Mesenchymal stem cell (in vitro differentiated cells and primary cell): Measurements from ENCODE around the gene HPCAL1.
"Not testable (repeated sequence)": the region's sequence is repeated elsewhere in the genome, so short reads cannot be mapped to it uniquely, and the experiment has no call there.

Experiments used
- DNase-seq: peaks from one replicate; pipeline ENCODE4 v3.0.0-alpha.2; 2013
- H2AFZ ChIP-seq: one replicate; pipeline ENCODE4 v1.6.1; 2013; ENCODE audit warnings: low read depth, mild to moderate bottlenecking, control low read depth, inconsistent platforms, low read length, moderate library complexity
- H2AK5ac ChIP-seq: 2 replicates; pipeline ENCODE4 v1.6.1; 2013; ENCODE audit warnings: low read length, moderate library complexity, mild to moderate bottlenecking, inconsistent platforms; ENCODE audit not compliant: severe bottlenecking
- H2BK120ac ChIP-seq: one replicate; pipeline ENCODE4 v1.6.1; 2013; ENCODE audit warnings: low read depth, mild to moderate bottlenecking, inconsistent platforms, low read length, moderate library complexity
- H2BK12ac ChIP-seq, 2 experiments: one replicate each; pipeline ENCODE4 v1.6.1; 2013; ENCODE audit warnings: inconsistent platforms in 2 of 2, low read length in 2 of 2, mild to moderate bottlenecking in 2 of 2, moderate library complexity in 2 of 2, control low read depth in 1 of 2
- H2BK15ac ChIP-seq: one replicate; pipeline ENCODE4 v1.6.1; 2013; ENCODE audit warnings: mild to moderate bottlenecking, low read depth, inconsistent platforms; ENCODE audit not compliant: poor library complexity, severe bottlenecking
- H2BK5ac ChIP-seq: 2 replicates; pipeline ENCODE4 v1.6.1; 2013; ENCODE audit warnings: low read depth, mild to moderate bottlenecking, low read length, control low read depth, inconsistent platforms; ENCODE audit not compliant: poor library complexity, severe bottlenecking
- H3K14ac ChIP-seq, 2 experiments: one replicate each; pipeline ENCODE4 v1.6.1; 2013; ENCODE audit warnings: inconsistent platforms in 2 of 2, low read length in 2 of 2, control low read depth in 1 of 2, mild to moderate bottlenecking in 1 of 2, moderate library complexity in 1 of 2
- H3K18ac ChIP-seq, 2 experiments: one replicate each; pipeline ENCODE4 v1.6.1; 2013; ENCODE audit warnings: inconsistent platforms in 2 of 2, low read length in 2 of 2, control low read depth in 1 of 2, low read depth in 1 of 2, mild to moderate bottlenecking in 1 of 2
- H3K23ac ChIP-seq, 2 experiments: one replicate each; pipeline ENCODE4 v1.6.1; 2013; ENCODE audit warnings: inconsistent platforms in 2 of 2, low read length in 2 of 2, mild to moderate bottlenecking in 2 of 2, moderate library complexity in 2 of 2, control low read depth in 1 of 2
- H3K27ac ChIP-seq: 2 replicates; pipeline ENCODE4 v1.5.1; 2013; ENCODE audit warnings: mild to moderate bottlenecking, moderate library complexity, low read length, control low read depth, inconsistent platforms; ENCODE audit not compliant: poor library complexity, severe bottlenecking
- H3K27me3 ChIP-seq, 2 experiments: 2 replicates each; pipeline versions ENCODE4 v1.6.1 to v1.7.0; 2013; ENCODE audit warnings: low read length in 2 of 2, mild to moderate bottlenecking in 2 of 2, moderate library complexity in 2 of 2, control low read depth in 1 of 2, inconsistent platforms in 1 of 2; ENCODE audit not compliant: control insufficient read depth in 1 of 2, insufficient read depth in 1 of 2
- H3K36me3 ChIP-seq, 2 experiments: 2 replicates each; pipeline versions ENCODE4 v1.6.1 to v1.7.0; 2013; ENCODE audit warnings: low read length in 2 of 2, control low read depth in 1 of 2, inconsistent platforms in 1 of 2, low read depth in 1 of 2, mild to moderate bottlenecking in 1 of 2; ENCODE audit not compliant: insufficient read depth in 2 of 2, control insufficient read depth in 1 of 2
- H3K4ac ChIP-seq, 2 experiments: one replicate each; pipeline ENCODE4 v1.6.1; 2013; ENCODE audit warnings: inconsistent platforms in 2 of 2, low read length in 2 of 2, mild to moderate bottlenecking in 2 of 2, moderate library complexity in 2 of 2, control low read depth in 1 of 2, low read depth in 1 of 2
- H3K4me1 ChIP-seq: 2 replicates; pipeline ENCODE4 v1.6.1; 2013; ENCODE audit warnings: low read depth, low read length, control low read depth; ENCODE audit not compliant: control insufficient read depth, insufficient read depth
- H3K4me2 ChIP-seq: 2 replicates; pipeline ENCODE4 v1.6.1; 2013; ENCODE audit warnings: low read length, mild to moderate bottlenecking, inconsistent platforms; ENCODE audit not compliant: poor library complexity, severe bottlenecking
- H3K4me3 ChIP-seq, 2 experiments: 2 replicates each; pipeline versions ENCODE4 v1.5.1 to v1.7.0; 2013; ENCODE audit warnings: low read length in 2 of 2, mild to moderate bottlenecking in 2 of 2, control low read depth in 1 of 2, low read depth in 1 of 2; ENCODE audit not compliant: insufficient read depth in 1 of 2
- H3K79me1 ChIP-seq: replicated peaks from 2 replicates; pipeline ENCODE4 v1.6.1; 2013; ENCODE audit warnings: mild to moderate bottlenecking, control low read depth, low read length, inconsistent platforms; ENCODE audit not compliant: poor library complexity, severe bottlenecking
- H3K9ac ChIP-seq: 2 replicates; pipeline ENCODE4 v1.7.0; 2013; ENCODE audit warnings: mild to moderate bottlenecking, low read length, moderate library complexity
- H3K9me3 ChIP-seq: 2 replicates; pipeline ENCODE4 v1.7.0; 2013; ENCODE audit warnings: mild to moderate bottlenecking, low read length; ENCODE audit not compliant: control insufficient read depth
- H4K8ac ChIP-seq: one replicate; pipeline ENCODE4 v1.6.1; 2013; ENCODE audit warnings: inconsistent platforms, mild to moderate bottlenecking, low read length, moderate library complexity
- H4K91ac ChIP-seq: one replicate; pipeline ENCODE4 v1.6.1; 2013; ENCODE audit warnings: mild to moderate bottlenecking, low read length, inconsistent platforms
- WGBS: methylation state at CpG from one replicate; pipeline ENCODE4 v1.1.7; 2013; ENCODE audit warnings: mixed read lengths; 5-methylcytosine and 5-hydroxymethylcytosine counted together

The HPCAL1 gene

DNA sequence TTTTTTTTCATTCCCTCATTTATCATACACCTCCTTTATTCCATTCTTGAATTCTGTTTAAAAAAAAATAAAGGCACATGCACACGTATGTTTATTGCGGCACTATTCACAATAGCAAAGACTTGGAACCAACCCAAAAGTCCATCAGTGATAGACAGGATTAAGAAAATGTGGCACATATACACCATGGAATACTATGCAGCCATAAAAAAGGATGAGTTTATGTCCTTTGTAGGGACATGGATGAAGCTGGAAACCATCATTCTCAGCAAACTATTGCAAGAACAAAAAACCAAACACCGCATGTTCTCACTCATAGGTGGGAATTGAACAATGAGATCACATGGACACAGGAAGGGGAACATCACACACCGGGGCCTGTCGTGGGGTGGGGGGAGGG lies 39.2 kb upstream of the HPCAL1 start:
- H2AFZ ChIP-seq, H3K23ac ChIP-seq, DNase-seq, H3K79me1 ChIP-seq, H4K8ac ChIP-seq, H2BK5ac ChIP-seq, H2BK15ac ChIP-seq, H3K4ac ChIP-seq, H3K4me2 ChIP-seq, H3K27ac ChIP-seq, H4K91ac ChIP-seq, H2BK12ac ChIP-seq, H3K9me3 ChIP-seq, H3K36me3 ChIP-seq, H3K9ac ChIP-seq, H3K4me3 ChIP-seq, H3K4me1 ChIP-seq, H3K18ac ChIP-seq, H2AK5ac ChIP-seq, H2BK120ac ChIP-seq, H3K14ac ChIP-seq: not testable (repeated sequence)
- peaks cover 0 to 51% of the 10 kb centered on the region in 2 experiments for H3K27me3 ChIP-seq
- WGBS = 100% methylated on average over 2 of the region's 5 CpGs

GRCh38 chr2:10264506-10265328 lies 38.0 kb upstream of the HPCAL1 start:
- Histone ChIP-seq H3K4me2 (no peak overlapping the region), H3K79me1 (no peaks in the 10 kb centered on the region), H3K4me3 (no peak overlapping the region), H2AK5ac (no peak overlapping the region), H3K4ac (no peak overlapping the region), H3K9ac (no peak overlapping the region), H3K27ac (no peak overlapping the region), H3K14ac (no peak overlapping the region), H2AFZ (no peak overlapping the region), H2BK15ac (no peak overlapping the region), H3K27me3 (peaks cover 0 to 56% of the 10 kb centered on the region in 2 experiments), H3K23ac (no peak overlapping the region), H2BK120ac (no peak overlapping the region), H3K36me3 (no peaks in the 10 kb centered on the region), H4K91ac (no peak overlapping the region), H3K18ac (no peak overlapping the region), H2BK12ac (no peak overlapping the region), H4K8ac (no peak overlapping the region), H3K9me3 (no peaks in the 10 kb centered on the region), H2BK5ac (no peak overlapping the region), H3K4me1 (peaks cover 2% of the 10 kb centered on the region)
- 89% methylated on average over 24 of the region's 26 CpGs for WGBS
- no peak for DNase-seq

GRCh38 chr2:10265329-10266132 lies 37.2 kb upstream of the HPCAL1 start:
- no peak overlapping the region for H3K23ac ChIP-seq
- H3K4me3 ChIP-seq = no peak overlapping the region
- H3K4me1 ChIP-seq = peaks cover 6% of the 10 kb centered on the region
- peaks cover 0 to 64% of the 10 kb centered on the region in 2 experiments for H3K27me3 ChIP-seq
- H2BK120ac ChIP-seq = no peak overlapping the region
- no peak overlapping the region for H3K27ac ChIP-seq
- H2AK5ac ChIP-seq = no peak overlapping the region
- no peak overlapping the region for H3K4ac ChIP-seq
- H3K18ac ChIP-seq = no peak overlapping the region
- H3K9ac ChIP-seq = no peak overlapping the region
- H4K91ac ChIP-seq = no peak overlapping the region
- H2BK12ac ChIP-seq = no peak overlapping the region
- no peak overlapping the region for H3K14ac ChIP-seq
- no peak overlapping the region for H2AFZ ChIP-seq
- no peak overlapping the region for H2BK15ac ChIP-seq
- H3K36me3 ChIP-seq = no peaks in the 10 kb centered on the region
- DNase-seq = no peak
- 85% methylated on average over 18 of the region's 18 CpGs for WGBS
- no peak overlapping the region for H3K4me2 ChIP-seq
- H4K8ac ChIP-seq = no peak overlapping the region
- H2BK5ac ChIP-seq = no peak overlapping the region
- no peaks in the 10 kb centered on the region for H3K79me1 ChIP-seq
- no peaks in the 10 kb centered on the region for H3K9me3 ChIP-seq

GRCh38 chr2:10266133-10266620 lies 36.5 kb upstream of the HPCAL1 start:
- H3K18ac ChIP-seq = no peak overlapping the region
- H2BK5ac ChIP-seq = no peak overlapping the region
- WGBS = 67% methylated on average over 10 of the region's 10 CpGs
- H2AK5ac ChIP-seq = no peak overlapping the region
- H3K14ac ChIP-seq = no peak overlapping the region
- no peaks in the 10 kb centered on the region for H3K9me3 ChIP-seq
- no peak for DNase-seq
- no peak overlapping the region for H2BK15ac ChIP-seq
- H2BK12ac ChIP-seq = no peak overlapping the region
- no peak overlapping the region for H2BK120ac ChIP-seq
- no peak overlapping the region for H3K23ac ChIP-seq
- no peak overlapping the region for H4K8ac ChIP-seq
- H3K4me2 ChIP-seq = no peak overlapping the region
- H2AFZ ChIP-seq = no peak overlapping the region
- H3K4ac ChIP-seq = no peak overlapping the region
- no peak overlapping the region for H3K27ac ChIP-seq
- no peak overlapping the region for H3K9ac ChIP-seq
- no peak overlapping the region for H3K4me3 ChIP-seq
- peaks cover 0 to 68% of the 10 kb centered on the region in 2 experiments for H3K27me3 ChIP-seq
- no peaks in the 10 kb centered on the region for H3K79me1 ChIP-seq
- H3K36me3 ChIP-seq = no peaks in the 10 kb centered on the region
- H4K91ac ChIP-seq = no peak overlapping the region
- peaks cover 11% of the 10 kb centered on the region for H3K4me1 ChIP-seq
